ENCODE measurements around the gene LHCGR. TPM values are rescaled to one million over a fixed set of nuclear protein-coding genes. Genes with fewer than 3 reads are reported as not detected.
A peak's percentile ranks its signal among the peaks of the same experiment; 100 is the strongest.

Gene LHCGR
- total and polyA plus RNA-seq, 7 donors = not detected

DNA sequence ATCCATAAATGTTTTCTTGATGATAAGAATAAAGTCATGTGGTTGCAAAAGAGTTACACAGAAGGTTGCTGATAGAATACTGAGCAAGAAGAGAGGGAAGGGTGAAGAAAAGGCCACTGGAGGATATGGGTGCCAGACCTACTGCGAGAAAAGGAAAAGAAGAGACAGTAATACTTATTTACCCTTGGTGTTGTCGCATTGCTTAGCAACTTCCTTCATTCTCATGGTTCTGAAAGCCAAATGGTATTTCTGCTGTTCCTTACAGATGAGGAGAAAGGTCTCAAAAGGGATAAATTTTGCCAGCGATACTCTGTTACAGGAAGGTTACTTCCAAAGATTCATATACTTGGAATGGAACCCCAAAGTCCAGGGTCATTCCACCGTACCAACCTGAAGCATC is 62.5 kb downstream of the LHCGR start:
- WGBS, 2 donors = 87 to 90% methylated on average over 4 of the region's 4 CpGs
- no peaks in the 10 kb centered on the region for H3K4me1 ChIP-seq

DNA sequence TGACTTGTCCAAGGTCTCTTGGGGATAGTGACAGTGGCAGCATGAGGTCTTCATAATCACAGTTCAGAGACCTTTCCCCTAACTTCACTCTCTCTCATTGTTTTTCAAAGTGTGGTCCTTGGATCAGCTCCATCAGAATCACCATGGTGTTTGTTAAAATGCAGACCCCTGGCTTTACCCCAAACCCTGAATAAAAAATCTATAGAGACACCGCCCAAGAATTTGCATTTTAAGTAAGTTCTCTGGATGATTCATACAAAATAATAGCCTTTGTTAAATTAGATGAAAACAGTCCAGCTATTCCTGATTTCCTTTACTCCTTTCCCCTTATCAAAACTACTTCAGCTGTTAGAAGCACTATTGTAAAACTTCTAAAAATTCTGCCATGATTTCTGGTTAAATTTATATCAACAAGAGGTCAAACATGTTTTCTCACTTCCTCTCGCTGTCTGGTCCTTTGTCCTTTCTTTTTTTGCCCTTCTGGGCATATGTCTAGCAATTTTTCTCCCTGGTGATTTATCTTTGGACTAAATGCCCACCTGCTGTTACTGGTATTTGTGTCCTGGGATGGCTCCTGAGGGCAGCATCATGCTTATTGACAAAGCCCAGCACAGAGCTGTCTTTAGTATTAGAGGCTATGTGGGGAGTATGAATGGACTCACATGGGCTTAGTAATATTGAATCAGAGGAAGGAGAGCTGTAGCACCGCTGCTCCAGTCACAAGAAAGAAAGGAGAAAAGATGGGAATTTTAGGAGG is 63.4 kb downstream of the LHCGR start:
- Histone ChIP-seq H3K4me3 (no peak overlapping the region), H3K36me3 (no peaks in the 10 kb centered on the region), H3K4me1 (no peaks in the 10 kb centered on the region), H3K27ac (peak overlapping the region in 1 of 4 donors; percentile 66), H3K27me3 (no peaks in the 10 kb centered on the region), H3K9me3 (peaks cover 0 to under 1% (median 0%) of the 10 kb centered on the region in 4 donors)
- intact Hi-C loops (cut with DNase I) = no loop called here
- WGBS, 2 donors = 84 to 86% methylated on average over 3 of the region's 3 CpGs
- TF ChIP-seq, protein P1, sequence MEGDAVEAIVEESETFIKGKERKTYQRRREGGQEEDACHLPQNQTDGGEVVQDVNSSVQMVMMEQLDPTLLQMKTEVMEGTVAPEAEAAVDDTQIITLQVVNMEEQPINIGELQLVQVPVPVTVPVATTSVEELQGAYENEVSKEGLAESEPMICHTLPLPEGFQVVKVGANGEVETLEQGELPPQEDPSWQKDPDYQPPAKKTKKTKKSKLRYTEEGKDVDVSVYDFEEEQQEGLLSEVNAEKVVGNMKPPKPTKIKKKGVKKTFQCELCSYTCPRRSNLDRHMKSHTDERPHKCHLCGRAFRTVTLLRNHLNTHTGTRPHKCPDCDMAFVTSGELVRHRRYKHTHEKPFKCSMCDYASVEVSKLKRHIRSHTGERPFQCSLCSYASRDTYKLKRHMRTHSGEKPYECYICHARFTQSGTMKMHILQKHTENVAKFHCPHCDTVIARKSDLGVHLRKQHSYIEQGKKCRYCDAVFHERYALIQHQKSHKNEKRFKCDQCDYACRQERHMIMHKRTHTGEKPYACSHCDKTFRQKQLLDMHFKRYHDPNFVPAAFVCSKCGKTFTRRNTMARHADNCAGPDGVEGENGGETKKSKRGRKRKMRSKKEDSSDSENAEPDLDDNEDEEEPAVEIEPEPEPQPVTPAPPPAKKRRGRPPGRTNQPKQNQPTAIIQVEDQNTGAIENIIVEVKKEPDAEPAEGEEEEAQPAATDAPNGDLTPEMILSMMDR (IDR thresholded peaks at IDR 0.05) = no peak
- TF ChIP-seq EP300 (IDR thresholded peaks at IDR 0.05) (no peak), POLR2A (IDR thresholded peaks at IDR 0.05) (no peak), POLR2AphosphoS5 (IDR thresholded peaks at IDR 0.05) (no peak)
- no peak for DNase-seq

More for the DNA sequence above, 62.5 kb downstream of the LHCGR start:
- DNase-seq = no peak
- Histone ChIP-seq H3K4me3 (no peak overlapping the region), H3K27me3 (no peaks in the 10 kb centered on the region), H3K36me3 (no peaks in the 10 kb centered on the region), H3K9me3 (peaks cover 0 to 3% (median 0%) of the 10 kb centered on the region in 4 donors), H3K27ac (peak overlapping the region in 1 of 4 donors; percentile 66)
- TF ChIP-seq, protein P1 (IDR thresholded peaks at IDR 0.05) = no peak
- TF ChIP-seq POLR2A (IDR thresholded peaks at IDR 0.05) = no peak
- TF ChIP-seq POLR2AphosphoS5 (IDR thresholded peaks at IDR 0.05) = no peak
- TF ChIP-seq EP300 (IDR thresholded peaks at IDR 0.05) = no peak
- intact Hi-C loops (cut with DNase I) = no loop called here

DNA sequence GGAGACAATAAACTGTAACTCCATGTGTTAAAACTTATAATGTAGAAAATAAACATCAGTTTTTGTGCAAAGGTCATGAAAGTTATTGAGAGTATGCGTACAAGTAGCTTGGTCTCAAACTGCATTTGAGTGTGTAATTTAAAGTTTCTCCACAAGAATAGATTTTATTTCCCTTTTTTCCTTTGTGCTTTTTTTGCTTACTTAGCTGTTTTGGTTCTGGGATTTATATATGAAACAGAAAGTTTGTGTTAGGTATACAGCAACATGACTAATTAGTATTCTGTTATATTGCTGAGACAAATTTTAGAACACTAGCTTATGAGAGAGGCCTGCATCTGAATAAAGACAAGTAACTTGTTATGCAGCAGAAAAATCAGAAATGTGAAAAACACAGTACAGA is 70.4 kb downstream of the LHCGR start:
- Histone ChIP-seq H3K9me3 (no peaks in the 10 kb centered on the region), H3K36me3 (no peaks in the 10 kb centered on the region), H3K27ac (no peak overlapping the region), H3K27me3 (no peaks in the 10 kb centered on the region), H3K4me1 (no peaks in the 10 kb centered on the region), H3K4me3 (no peak overlapping the region)
- intact Hi-C loops (cut with DNase I) = no loop called here
- 87 to 97% methylated on average over 1 of the region's 1 CpG for WGBS, 2 donors
- TF ChIP-seq POLR2AphosphoS5 (IDR thresholded peaks at IDR 0.05) (no peak), EP300 (IDR thresholded peaks at IDR 0.05) (no peak), POLR2A (IDR thresholded peaks at IDR 0.05) (no peak)
- TF ChIP-seq, protein P1 (IDR thresholded peaks at IDR 0.05) = no peak
- DNase-seq = no peak

DNA sequence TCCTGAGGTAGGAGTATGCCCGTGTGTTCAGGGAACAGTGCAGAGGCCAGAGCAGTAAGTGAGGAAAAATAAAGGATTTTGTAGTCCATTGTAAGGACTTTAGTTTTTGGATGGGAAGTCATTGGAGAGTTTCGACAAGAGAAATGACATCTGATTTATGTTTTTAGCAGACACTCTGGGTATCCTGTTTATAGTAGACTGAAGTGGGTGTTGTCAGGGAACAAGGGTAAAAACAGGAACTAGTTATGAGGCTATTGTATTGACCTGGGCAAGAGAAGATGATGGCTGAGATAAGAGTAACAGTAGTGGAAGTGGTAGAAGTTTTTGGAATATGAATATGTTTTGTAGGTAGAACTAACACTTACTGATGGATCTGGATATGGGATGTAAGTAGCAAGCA is 78.1 kb downstream of the LHCGR start:
- intact Hi-C loops (cut with DNase I) = no loop called here
- no peak for DNase-seq
- TF ChIP-seq EP300 (IDR thresholded peaks at IDR 0.05) (no peak), POLR2AphosphoS5 (IDR thresholded peaks at IDR 0.05) (no peak), POLR2A (IDR thresholded peaks at IDR 0.05) (no peak)
- TF ChIP-seq, protein P1 (IDR thresholded peaks at IDR 0.05) = no peak
- Histone ChIP-seq H3K9me3 (no peaks in the 10 kb centered on the region), H3K4me3 (no peak overlapping the region), H3K27ac (no peak overlapping the region), H3K36me3 (no peaks in the 10 kb centered on the region), H3K4me1 (no peaks in the 10 kb centered on the region), H3K27me3 (no peaks in the 10 kb centered on the region)
- 35 to 57% methylated on average over 2 of the region's 2 CpGs for WGBS, 2 donors

Data from sigmoid colon (tissue), 7 donors.